CD4-positive, alpha-beta T cell (primary cell): ENCODE measurements around the gene MCIDAS. TPM values are rescaled to one million over a fixed set of nuclear protein-coding genes. Genes with fewer than 3 reads are reported as not detected.

Source experiments
- ATAC-seq: fragments of 200-7000 bp; cut with Tn5 transposase; one replicate; pipeline ENCODE4 v1.10.0; 2022; ENCODE audit warnings: mild to moderate bottlenecking; ENCODE audit not compliant: poor library complexity
- CTCF ChIA-PET: fragments of 350-600 bp; sonication (Branson Sonifier 250); formaldehyde crosslinking; loops from one replicate; lab custom pipeline; 2021; ENCODE audit warnings: antibody characterized with exemption, inconsistent platforms; lab: Charles Lee
- POLR2A ChIA-PET: fragments of 350-600 bp; sonication (Branson Sonifier 250); formaldehyde crosslinking; loops from one replicate; lab custom pipeline; 2021; ENCODE audit warnings: antibody characterized with exemption, inconsistent platforms; lab: Charles Lee
- DNase-seq, 14 experiments: peaks; one replicate each; pipeline ENCODE4 v3.0.0-alpha.2; 2013 to 2020; ENCODE audit warnings: mixed read lengths in 2 of 14
- H3K27ac ChIP-seq, 2 donors: one replicate each; pipeline versions ENCODE4 v1.5.1 to v1.7.0; 2013; ENCODE audit warnings: low read length in 2 of 2, low read depth in 1 of 2, mild to moderate bottlenecking in 1 of 2
- H3K27me3 ChIP-seq, 2 experiments: 1 replicate in 1 of 2; 2 replicates in 1 of 2; pipeline versions ENCODE4 v1.6.1 to v1.7.0; 2013; ENCODE audit warnings: low read length in 2 of 2, control low read depth in 1 of 2, mild to moderate bottlenecking in 1 of 2, moderate library complexity in 1 of 2; ENCODE audit not compliant: insufficient read depth in 2 of 2, control insufficient read depth in 1 of 2
- H3K36me3 ChIP-seq: one replicate; pipeline ENCODE4 v1.6.1; 2013; ENCODE audit warnings: low read length, control low read depth; ENCODE audit not compliant: insufficient read depth
- H3K4me1 ChIP-seq: one replicate; pipeline ENCODE4 v1.6.1; 2013; ENCODE audit warnings: low read length, control low read depth; ENCODE audit not compliant: insufficient read depth
- H3K4me3 ChIP-seq: one replicate; pipeline ENCODE4 v1.5.1; 2013; ENCODE audit warnings: mild to moderate bottlenecking, low read length, moderate library complexity
- H3K9me3 ChIP-seq, 2 experiments: 1 replicate in 1 of 2; 2 replicates in 1 of 2; pipeline versions ENCODE4 v1.6.1 to v1.7.0; 2013; ENCODE audit warnings: low read length in 2 of 2, mild to moderate bottlenecking in 2 of 2, control low read depth in 1 of 2, moderate library complexity in 1 of 2; ENCODE audit not compliant: control insufficient read depth in 1 of 2, insufficient read depth in 1 of 2
- H3K27ac Mint-ChIP-seq: one replicate; pipeline ENCODE4 v1.8.0; 2020; ENCODE audit warnings: mixed read lengths
- H3K27me3 Mint-ChIP-seq: one replicate; pipeline ENCODE4 v1.8.0; 2021; ENCODE audit warnings: mixed read lengths
- H3K36me3 Mint-ChIP-seq: one replicate; pipeline ENCODE4 v1.8.0; 2021; ENCODE audit warnings: low read depth, mixed read lengths
- H3K4me1 Mint-ChIP-seq: one replicate; pipeline ENCODE4 v1.8.0; 2021; ENCODE audit warnings: low read depth, mixed read lengths
- H3K4me3 Mint-ChIP-seq: one replicate; pipeline ENCODE4 v1.8.0; 2020; ENCODE audit warnings: mild to moderate bottlenecking, mixed read lengths
- H3K9me3 Mint-ChIP-seq: one replicate; pipeline ENCODE4 v1.8.0; 2020; ENCODE audit warnings: mixed read lengths
- intact Hi-C, 2 experiments: fragments of 100-400 bp; cut with DNase I in 1 of 2; cut with micrococcal nuclease in 1 of 2; formaldehyde crosslinking; loops; one replicate each; pipeline versions ENCODE4 v1.15.1 to v1.9.0; 2023 to 2025; cut with DNase I, micrococcal nuclease
- polyA plus RNA-seq, 2 donors: library from polyadenylated mRNA; unstranded; fragments of 120-200 nt; gene quantifications; one replicate each; pipeline ENCODE4 v1.2.1, GENCODE V29; 2013
- total RNA-seq, 174 experiments: library from RNA in 2 of 174; stranded (reverse) in 2 of 174; gene quantifications; one replicate each; pipeline ENCODE4 v1.2.3 and lab custom pipeline; 2021 to 2026
- TF ChIP-seq, protein P1 (sequence below): fragments of 200-600 bp; IDR thresholded peaks from one replicate; pipeline ENCODE4 v1.8.0; 2022; ENCODE audit warnings: antibody characterized with exemption, mild to moderate bottlenecking

Gene MCIDAS
- not detected for total RNA-seq
- polyA plus RNA-seq (2013, experiment 1 of 2), result not detected
- not detected for polyA plus RNA-seq (2013, experiment 2 of 2)
- 0 to 0.17 (median 0) reads per million in 172 experiments for total RNA-seq (lab: John Stamatoyannopoulos, UW)

DNA sequence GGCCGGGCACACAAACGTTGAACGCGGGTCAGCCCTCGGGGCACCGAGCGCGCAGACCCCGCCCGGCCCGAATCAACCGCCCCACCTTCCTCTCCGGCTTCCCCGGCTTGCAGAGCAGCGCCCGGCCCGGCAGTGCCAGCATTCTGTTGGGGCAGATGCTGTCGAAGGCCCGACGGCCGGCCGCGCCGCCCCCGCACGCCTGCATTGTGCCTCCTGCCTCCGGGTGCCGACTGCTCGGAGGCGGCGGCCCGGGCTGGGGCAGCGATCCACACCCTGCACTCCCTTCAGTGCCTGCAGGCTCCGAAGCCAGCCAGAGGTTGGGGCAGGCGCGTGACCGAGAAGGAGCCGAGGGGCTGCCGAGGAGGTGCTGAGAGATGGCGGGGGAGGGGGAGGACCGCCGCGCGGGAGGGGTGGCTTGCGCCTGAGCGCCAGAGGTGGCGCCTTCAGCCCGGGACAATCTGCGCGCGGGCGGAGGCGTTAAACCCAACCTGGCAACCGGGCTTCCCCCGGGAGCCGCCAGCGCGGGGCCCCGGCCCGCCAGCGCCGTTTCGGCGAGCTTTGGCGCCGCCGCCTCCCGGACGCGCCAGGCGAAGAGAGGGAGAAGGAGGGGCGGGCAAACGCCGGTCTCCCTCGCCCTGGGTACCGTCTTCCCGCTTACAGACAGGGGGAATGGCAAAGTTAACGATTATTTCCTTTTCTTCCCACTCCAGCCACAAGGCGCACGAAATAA lies at the start of gene MCIDAS:
MCIDAS (minus strand) TSS at position 382 of the 730 bp plus-strand sequence; CDS start at position 205, 177 bp downstream.
- Mint-ChIP-seq H3K4me3 (peak within 1 kb of the TSS; percentile 70), H3K4me1 (peaks cover 56% of the 10 kb centered on the region), H3K27me3 (peaks cover 91% of the 10 kb centered on the region), H3K9me3 (no peaks in the 10 kb centered on the region), H3K27ac (no peak within 1 kb of the TSS), H3K36me3 (no peaks in the 10 kb centered on the region)
- H3K27ac ChIP-seq, result no peak within 1 kb of the TSS
- peak; percentile 53 for ATAC-seq
- H3K9me3 ChIP-seq, result peaks cover 0 to 31% of the 10 kb centered on the region in 2 experiments
- intact Hi-C loops, result no loop called here
- H3K27me3 ChIP-seq, result peaks cover 95 to 99% of the 10 kb centered on the region in 2 experiments
- peak in 10 of 14 experiments; percentile 18 to 78 (median 45) for DNase-seq
- H3K4me3 ChIP-seq, result peak within 1 kb of the TSS; percentile 25
- TF ChIP-seq, protein P1, sequence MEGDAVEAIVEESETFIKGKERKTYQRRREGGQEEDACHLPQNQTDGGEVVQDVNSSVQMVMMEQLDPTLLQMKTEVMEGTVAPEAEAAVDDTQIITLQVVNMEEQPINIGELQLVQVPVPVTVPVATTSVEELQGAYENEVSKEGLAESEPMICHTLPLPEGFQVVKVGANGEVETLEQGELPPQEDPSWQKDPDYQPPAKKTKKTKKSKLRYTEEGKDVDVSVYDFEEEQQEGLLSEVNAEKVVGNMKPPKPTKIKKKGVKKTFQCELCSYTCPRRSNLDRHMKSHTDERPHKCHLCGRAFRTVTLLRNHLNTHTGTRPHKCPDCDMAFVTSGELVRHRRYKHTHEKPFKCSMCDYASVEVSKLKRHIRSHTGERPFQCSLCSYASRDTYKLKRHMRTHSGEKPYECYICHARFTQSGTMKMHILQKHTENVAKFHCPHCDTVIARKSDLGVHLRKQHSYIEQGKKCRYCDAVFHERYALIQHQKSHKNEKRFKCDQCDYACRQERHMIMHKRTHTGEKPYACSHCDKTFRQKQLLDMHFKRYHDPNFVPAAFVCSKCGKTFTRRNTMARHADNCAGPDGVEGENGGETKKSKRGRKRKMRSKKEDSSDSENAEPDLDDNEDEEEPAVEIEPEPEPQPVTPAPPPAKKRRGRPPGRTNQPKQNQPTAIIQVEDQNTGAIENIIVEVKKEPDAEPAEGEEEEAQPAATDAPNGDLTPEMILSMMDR, result peak; percentile 12
- peaks cover 52% of the 10 kb centered on the region for H3K4me1 ChIP-seq
- H3K36me3 ChIP-seq, result no peaks in the 10 kb centered on the region
- ChIA-PET CTCF (interaction anchor here (0.6 to 1.1 kb wide), 2 partner anchors 52 to 1153 kb away, joined by 3 read pairs; no protein-coding TSS in a partner anchor), POLR2A (no interaction called here)

DNA sequence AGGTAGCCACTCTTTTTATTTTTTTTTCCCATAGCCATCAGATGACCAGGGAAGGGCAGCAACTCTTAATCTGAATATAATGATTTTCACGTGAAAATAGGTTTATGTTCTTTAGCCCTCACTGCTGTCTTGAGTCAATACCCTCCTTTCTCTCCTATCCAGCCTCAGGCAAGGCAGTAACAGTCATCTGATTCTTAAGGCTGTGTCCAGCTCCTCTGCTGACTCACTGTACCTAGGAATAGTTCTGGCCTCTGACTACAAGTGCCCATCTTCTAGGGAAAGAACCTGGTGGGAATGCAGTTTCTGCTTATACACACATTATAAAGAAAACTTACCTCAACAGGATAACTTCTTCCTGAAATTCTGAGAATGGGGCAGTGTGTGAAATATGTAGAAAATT lies 49.7 kb upstream of the MCIDAS start:
- Mint-ChIP-seq H3K4me1 (no peaks in the 10 kb centered on the region), H3K36me3 (peaks cover 95% of the 10 kb centered on the region), H3K27me3 (no peaks in the 10 kb centered on the region), H3K27ac (no peak overlapping the region), H3K4me3 (no peak overlapping the region), H3K9me3 (no peaks in the 10 kb centered on the region)
- H3K36me3 ChIP-seq, result peaks cover 86% of the 10 kb centered on the region
- no peak overlapping the region for H3K27ac ChIP-seq
- H3K9me3 ChIP-seq, result no peaks in the 10 kb centered on the region
- ChIA-PET CTCF (no interaction called here), POLR2A (no interaction called here)
- DNase-seq (no peak), ATAC-seq (no peak)
- H3K27me3 ChIP-seq, result no peaks in the 10 kb centered on the region
- no peaks in the 10 kb centered on the region for H3K4me1 ChIP-seq
- TF ChIP-seq, protein P1, result no peak
- H3K4me3 ChIP-seq, result no peak overlapping the region
- intact Hi-C loops, result no loop called here

DNA sequence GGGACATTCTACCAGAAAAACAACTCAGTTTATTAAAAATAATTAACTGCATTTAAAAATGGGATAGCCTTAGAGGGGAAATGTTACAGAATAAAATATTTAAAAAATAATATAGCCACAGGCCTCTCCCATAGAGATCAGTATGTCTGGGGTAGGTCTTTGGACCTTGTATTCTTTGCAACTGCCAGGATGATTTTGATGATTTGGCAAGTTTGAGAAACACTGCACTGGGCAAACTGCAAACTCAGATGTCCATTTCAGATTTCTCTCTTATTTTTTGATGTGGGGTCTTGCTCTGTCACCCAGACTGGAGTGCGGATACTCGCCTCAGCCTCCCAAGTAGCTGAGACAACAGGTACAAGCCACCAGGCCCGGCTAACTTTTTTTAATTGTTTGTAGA lies 31.2 kb upstream of the MCIDAS start:
- POLR2A ChIA-PET, result no interaction called here
- ATAC-seq (no peak), DNase-seq (no peak)
- Histone ChIP-seq H3K4me3 (no peak overlapping the region), H3K27ac (no peak overlapping the region), H3K27me3 (no peaks in the 10 kb centered on the region), H3K4me1 (no peaks in the 10 kb centered on the region), H3K36me3 (peaks cover 57% of the 10 kb centered on the region), H3K9me3 (no peaks in the 10 kb centered on the region)
- CTCF ChIA-PET, result no interaction called here
- no peaks in the 10 kb centered on the region for H3K9me3 Mint-ChIP-seq
- no peak overlapping the region for H3K4me3 Mint-ChIP-seq
- H3K4me1 Mint-ChIP-seq, result no peaks in the 10 kb centered on the region
- H3K27ac Mint-ChIP-seq, result no peak overlapping the region
- TF ChIP-seq, protein P1, result no peak
- peaks cover 83% of the 10 kb centered on the region for H3K36me3 Mint-ChIP-seq
- intact Hi-C loops, result no loop called here
- no peaks in the 10 kb centered on the region for H3K27me3 Mint-ChIP-seq
